B cell (primary cell): ENCODE measurements around the gene KRT222. TPM values are rescaled to one million over a fixed set of nuclear protein-coding genes. Genes with fewer than 3 reads are reported as not detected.

Experiments
- ATAC-seq: fragments of 200-7000 bp; cut with Tn5 transposase; one replicate; pipeline ENCODE4 v1.10.0; 2021; ENCODE audit warnings: low read depth, mild to moderate bottlenecking, moderate number of reproducible peaks, moderate library complexity
- CTCF ChIA-PET: fragments of 350-600 bp; sonication (Branson Sonifier 250); formaldehyde crosslinking; loops from one replicate; lab custom pipeline; 2021; ENCODE audit warnings: antibody characterized with exemption, inconsistent platforms; lab: Charles Lee
- POLR2A ChIA-PET: fragments of 350-600 bp; sonication (Branson Sonifier 250); formaldehyde crosslinking; loops from one replicate; lab custom pipeline; 2021; ENCODE audit warnings: antibody characterized with exemption; lab: Charles Lee
- DNase-seq: peaks from one replicate; pipeline ENCODE4 v3.0.0; 2013
- H2AFZ ChIP-seq: 2 replicates; pipeline ENCODE4 v1.6.1; 2012; ENCODE audit warnings: mild to moderate bottlenecking, low read depth, low read length; ENCODE audit not compliant: insufficient read depth, poor library complexity, severe bottlenecking
- H3K27ac ChIP-seq, 2 donors: 1 replicate in 1 of 2; 2 replicates in 1 of 2; pipeline ENCODE4 v1.5.1; 2012 to 2013; ENCODE audit warnings: low read length in 2 of 2, mild to moderate bottlenecking in 2 of 2, moderate library complexity in 1 of 2
- H3K27me3 ChIP-seq, 4 experiments: fragments of 200-600 bp in 1 of 4; sonication (generic) in 1 of 4; replicated peaks in 1 of 4; 1 replicate in 2 of 4; 2 replicates in 2 of 4; pipeline versions ENCODE4 v1.6.1 to v1.7.0; 2013 to 2016; ENCODE audit warnings: low read length in 3 of 4, mild to moderate bottlenecking in 2 of 4, mixed read lengths in 1 of 4, moderate library complexity in 1 of 4; ENCODE audit not compliant: insufficient read depth in 4 of 4, control insufficient read depth in 3 of 4; ENCODE audit errors: control extremely low read depth in 1 of 4
- H3K36me3 ChIP-seq, 2 experiments: replicated peaks in 1 of 2; 1 replicate in 1 of 2; 2 replicates in 1 of 2; pipeline versions ENCODE4 v1.6.1 to v1.7.1; 2013; ENCODE audit warnings: low read length in 1 of 2; ENCODE audit not compliant: insufficient read depth in 2 of 2, control insufficient read depth in 1 of 2; ENCODE audit errors: control extremely low read depth in 1 of 2, extremely low read depth in 1 of 2
- H3K4me1 ChIP-seq, 2 donors: fragments of 200-600 bp in 1 of 2; sonication (generic) in 1 of 2; 1 replicate in 1 of 2; 2 replicates in 1 of 2; pipeline versions ENCODE4 v1.5.1 to v1.6.1; 2013 to 2017; ENCODE audit warnings: low read length in 2 of 2; ENCODE audit not compliant: control insufficient read depth in 2 of 2, insufficient read depth in 2 of 2
- H3K4me2 ChIP-seq: replicated peaks from 2 replicates; pipeline ENCODE3; 2012; ENCODE audit warnings: mild to moderate bottlenecking, low read depth, low read length; ENCODE audit not compliant: poor library complexity, severe bottlenecking
- H3K4me3 ChIP-seq, 5 experiments: fragments of 200-600 bp in 1 of 5; sonication (generic) in 1 of 5; 1 replicate in 3 of 5; 2 replicates in 2 of 5; pipeline versions ENCODE4 v1.5.1 to v1.7.0; 2011 to 2016; ENCODE audit warnings: low read length in 4 of 5, mild to moderate bottlenecking in 4 of 5, low read depth in 2 of 5, control low read depth in 1 of 5, moderate library complexity in 1 of 5; ENCODE audit not compliant: insufficient read depth in 1 of 5; ENCODE audit errors: control extremely low read depth in 1 of 5, extremely low read depth in 1 of 5
- H3K79me2 ChIP-seq: fragments of 200-600 bp; sonication (generic); one replicate; pipeline ENCODE4 v1.6.0; 2016; ENCODE audit warnings: low read length; ENCODE audit not compliant: control insufficient read depth, insufficient read depth
- H3K9ac ChIP-seq: fragments of 200-600 bp; sonication (generic); 2 replicates; pipeline ENCODE4 v1.6.1; 2017; ENCODE audit warnings: mild to moderate bottlenecking, low read length, moderate library complexity
- H3K9me3 ChIP-seq, 3 donors: one replicate each; pipeline versions ENCODE4 v1.6.1 to v1.7.1; 2013; ENCODE audit warnings: low read length in 2 of 3; ENCODE audit not compliant: control insufficient read depth in 2 of 3, insufficient read depth in 1 of 3; ENCODE audit errors: control extremely low read depth in 1 of 3
- H4K20me1 ChIP-seq: 2 replicates; pipeline ENCODE4 v1.6.0; 2012; ENCODE audit warnings: mild to moderate bottlenecking, low read length; ENCODE audit not compliant: insufficient read depth, control insufficient read depth, poor library complexity, severe bottlenecking
- H3K27ac Mint-ChIP-seq: one replicate; pipeline ENCODE4 v1.8.0; 2021; ENCODE audit warnings: mixed read lengths
- H3K27me3 Mint-ChIP-seq: one replicate; pipeline ENCODE4 v1.8.0; 2021; ENCODE audit warnings: mixed read lengths
- H3K4me1 Mint-ChIP-seq: one replicate; pipeline ENCODE4 v1.8.0; 2021; ENCODE audit warnings: mixed read lengths
- H3K4me3 Mint-ChIP-seq: one replicate; pipeline ENCODE4 v1.8.0; 2021; ENCODE audit warnings: mixed read lengths
- H3K9me3 Mint-ChIP-seq: one replicate; pipeline ENCODE4 v1.8.0; 2022; ENCODE audit warnings: mixed read lengths; ENCODE audit not compliant: insufficient read depth
- CTCF ChIP-seq: fragments of 200-600 bp; IDR thresholded peaks from one replicate; pipeline ENCODE4 v1.8.0; 2022; ENCODE audit warnings: antibody characterized with exemption, mild to moderate bottlenecking
- EZH2 ChIP-seq: IDR thresholded peaks from 2 replicates; pipeline ENCODE4 v1.6.1; 2012; ENCODE audit warnings: borderline replicate concordance, low read depth, mild to moderate bottlenecking, moderate library complexity, low read length; ENCODE audit not compliant: insufficient read depth, poor library complexity, severe bottlenecking
- WGBS: methylation state at CpG from one replicate; pipeline ENCODE4 v1.1.5; 2013; ENCODE audit warnings: missing lambda C conversion rate; ENCODE audit not compliant: insufficient coverage; 5-methylcytosine and 5-hydroxymethylcytosine counted together
- intact Hi-C: fragments of 100-400 bp; cut with micrococcal nuclease; formaldehyde crosslinking; loops from one replicate; pipeline ENCODE4 v1.10.0; 2022
- polyA plus RNA-seq: library from polyadenylated mRNA; depleted of rRNA; stranded (reverse); fragments of >200 nt; gene quantifications from 2 replicates; pipeline ENCODE4 v1.2.3, GENCODE V29; 2012
- total RNA-seq, 2 donors: library from RNA; stranded (reverse); fragments of 120-200 nt in 1 of 2; gene quantifications; 1 replicate in 1 of 2; 2 replicates in 1 of 2; pipeline versions ENCODE4 v1.2.3 to v1.2.4, GENCODE V29; 2013 to 2022

KRT222 gene
- total and polyA plus RNA-seq, 2 donors (not counting 1 experiment from before 2014, with no cell fraction given): not detected

- ChIA-PET POLR2A (no interaction called here), CTCF (interaction anchor here (1.3 kb wide), 1 partner anchor 986 kb away, joined by 3 read pairs; no protein-coding TSS in a partner anchor)
- Histone ChIP-seq H3K36me3 (no peaks in the 10 kb centered on the region), H3K4me2 (no peak overlapping the region), H3K4me3 (no peak overlapping the region), H3K27ac (no peak overlapping the region), H2AFZ (no peak overlapping the region), H3K79me2 (no peaks in the 10 kb centered on the region), H3K9me3 (peaks cover 0 to 1% (median 0%) of the 10 kb centered on the region in 3 donors), H3K9ac (no peak overlapping the region), H3K4me1 (no peaks in the 10 kb centered on the region), H4K20me1 (no peaks in the 10 kb centered on the region), H3K27me3 (peaks cover 0 to 24% (median 14%) of the 10 kb centered on the region in 4 experiments)
- ATAC-seq: no peak
- WGBS: no CpG with 5 or more reads among the region's 4 CpGs
- no peaks in the 10 kb centered on the region for H3K9me3 Mint-ChIP-seq
- peaks cover 72% of the 10 kb centered on the region for H3K27me3 Mint-ChIP-seq
- H3K27ac Mint-ChIP-seq: no peak overlapping the region
- intact Hi-C loops: no loop called here
- H3K4me3 Mint-ChIP-seq: no peak overlapping the region
- TF ChIP-seq EZH2: no peak
- no peak for TF ChIP-seq CTCF
- H3K4me1 Mint-ChIP-seq: no peaks in the 10 kb centered on the region
- DNase-seq: no peak
These were observed 14.0 kb upstream of the KRT222 start for GRCh38 chr17:40678902-40679522.

GRCh38 chr17:40675905-40676304 lies 10.9 kb upstream of the KRT222 start:
- Histone ChIP-seq H3K4me1 (no peaks in the 10 kb centered on the region), H3K4me2 (no peak overlapping the region), H3K9me3 (no peaks in the 10 kb centered on the region), H3K27me3 (peaks cover 0 to 18% (median 12%) of the 10 kb centered on the region in 4 experiments), H3K9ac (no peak overlapping the region), H3K36me3 (no peaks in the 10 kb centered on the region), H2AFZ (no peak overlapping the region), H3K4me3 (no peak overlapping the region), H3K79me2 (no peaks in the 10 kb centered on the region), H3K27ac (no peak overlapping the region), H4K20me1 (no peaks in the 10 kb centered on the region)
- WGBS: 96% methylated on average over 2 of the region's 4 CpGs
- no peak overlapping the region for H3K4me3 Mint-ChIP-seq
- peaks cover 52% of the 10 kb centered on the region for H3K27me3 Mint-ChIP-seq
- no peaks in the 10 kb centered on the region for H3K9me3 Mint-ChIP-seq
- no peaks in the 10 kb centered on the region for H3K4me1 Mint-ChIP-seq
- DNase-seq: no peak
- CTCF ChIA-PET: no interaction called here
- no peak for ATAC-seq
- no peak overlapping the region for H3K27ac Mint-ChIP-seq
- no peak for TF ChIP-seq EZH2
- TF ChIP-seq CTCF: no peak
- intact Hi-C loops: no loop called here
- POLR2A ChIA-PET: no interaction called here
